ENCODE data around the gene OR8J1.

GRCh38 chr11:56375324-56375723 is 21.2 kb downstream of the OR8J1 start, which contains the start of gene OR8U1:
- TF ChIP-seq CTCF (IDR thresholded peaks at IDR 0.05) (no peak), POLR2A (IDR thresholded peaks at IDR 0.05) (no peak)
